Effector memory CD4-positive, alpha-beta T cell (primary cell): ENCODE data around the gene CASP10.
A peak's percentile ranks its signal among the peaks of the same experiment; 100 is the strongest.

Source experiments
- DNase-seq, 3 donors: peaks; one replicate each; pipeline ENCODE4 v3.0.0-alpha.2; 2020
- H3K27ac ChIP-seq: 2 replicates; pipeline ENCODE4 v1.7.0; 2013; ENCODE audit warnings: mild to moderate bottlenecking, low read length, moderate library complexity; ENCODE audit not compliant: insufficient read depth, poor library complexity, severe bottlenecking
- H3K27me3 ChIP-seq: replicated peaks from 2 replicates; pipeline ENCODE4 v1.7.0; 2013; ENCODE audit warnings: mild to moderate bottlenecking, low read length; ENCODE audit not compliant: insufficient read depth, control insufficient read depth, poor library complexity, severe bottlenecking
- H3K36me3 ChIP-seq: 2 replicates; pipeline ENCODE4 v1.7.0; 2013; ENCODE audit warnings: mild to moderate bottlenecking, low read length, moderate library complexity; ENCODE audit not compliant: control insufficient read depth, insufficient read depth
- H3K4me1 ChIP-seq: 2 replicates; pipeline ENCODE4 v1.7.0; 2013; ENCODE audit warnings: low read length, mild to moderate bottlenecking; ENCODE audit not compliant: control insufficient read depth, insufficient read depth, poor library complexity, severe bottlenecking
- H3K4me3 ChIP-seq: 2 replicates; pipeline ENCODE4 v1.7.0; 2013; ENCODE audit warnings: low read length, low read depth, mild to moderate bottlenecking; ENCODE audit not compliant: insufficient read depth, poor library complexity, severe bottlenecking
- H3K9me3 ChIP-seq: 2 replicates; pipeline ENCODE4 v1.7.0; 2013; ENCODE audit warnings: mild to moderate bottlenecking, low read length, moderate library complexity; ENCODE audit not compliant: control insufficient read depth

CASP10 gene

GRCh38 chr2:201244829-201245228 lies 61.9 kb downstream of the CASP10 start:
- Histone ChIP-seq H3K27ac (no peak overlapping the region), H3K9me3 (no peaks in the 10 kb centered on the region), H3K4me1 (peaks cover 3% of the 10 kb centered on the region), H3K4me3 (no peak overlapping the region), H3K27me3 (no peaks in the 10 kb centered on the region), H3K36me3 (peaks cover 3% of the 10 kb centered on the region)
- no peak for DNase-seq

GRCh38 chr2:201246280-201246679 lies 63.3 kb downstream of the CASP10 start:
- peaks cover 3% of the 10 kb centered on the region for H3K4me1 ChIP-seq
- no peaks in the 10 kb centered on the region for H3K27me3 ChIP-seq
- H3K36me3 ChIP-seq, result peaks cover 3% of the 10 kb centered on the region
- H3K27ac ChIP-seq, result no peak overlapping the region
- no peaks in the 10 kb centered on the region for H3K9me3 ChIP-seq
- DNase-seq, result no peak
- no peak overlapping the region for H3K4me3 ChIP-seq

DNA sequence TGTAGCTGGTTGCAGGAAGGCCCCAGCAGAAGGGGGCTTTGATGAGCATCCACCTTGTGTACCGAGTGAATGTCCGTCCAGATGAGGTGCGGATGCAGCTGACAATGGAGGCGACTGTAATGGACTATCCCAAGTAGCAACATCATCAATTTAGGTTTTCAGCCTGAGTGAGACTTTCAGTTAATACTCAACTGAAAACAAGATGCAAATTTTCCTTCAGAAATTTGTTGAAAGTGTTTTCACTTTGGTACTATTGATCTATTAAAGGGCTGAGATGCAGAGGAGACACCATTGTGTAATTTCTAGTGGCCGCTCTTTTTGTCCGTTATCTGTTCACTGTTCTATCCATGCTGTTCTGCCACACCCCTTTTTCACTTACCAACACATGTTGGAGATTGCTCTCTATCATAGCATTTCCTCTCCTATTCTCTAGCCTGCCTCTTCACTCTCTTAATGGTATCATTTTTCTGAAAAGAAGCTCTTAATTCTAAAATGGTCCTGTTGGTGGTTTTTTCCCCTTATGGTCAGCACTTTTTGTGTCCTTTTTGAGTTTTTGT lies 65.4 kb downstream of the CASP10 start:
- Histone ChIP-seq H3K27ac (no peak overlapping the region), H3K9me3 (no peaks in the 10 kb centered on the region), H3K4me3 (no peak overlapping the region), H3K4me1 (peaks cover 20% of the 10 kb centered on the region), H3K36me3 (no peaks in the 10 kb centered on the region), H3K27me3 (no peaks in the 10 kb centered on the region)
- no peak for DNase-seq

GRCh38 chr2:201249889-201250288 lies 66.9 kb downstream of the CASP10 start:
- no peaks in the 10 kb centered on the region for H3K9me3 ChIP-seq
- peaks cover 35% of the 10 kb centered on the region for H3K4me1 ChIP-seq
- H3K27ac ChIP-seq, result no peak overlapping the region

DNA sequence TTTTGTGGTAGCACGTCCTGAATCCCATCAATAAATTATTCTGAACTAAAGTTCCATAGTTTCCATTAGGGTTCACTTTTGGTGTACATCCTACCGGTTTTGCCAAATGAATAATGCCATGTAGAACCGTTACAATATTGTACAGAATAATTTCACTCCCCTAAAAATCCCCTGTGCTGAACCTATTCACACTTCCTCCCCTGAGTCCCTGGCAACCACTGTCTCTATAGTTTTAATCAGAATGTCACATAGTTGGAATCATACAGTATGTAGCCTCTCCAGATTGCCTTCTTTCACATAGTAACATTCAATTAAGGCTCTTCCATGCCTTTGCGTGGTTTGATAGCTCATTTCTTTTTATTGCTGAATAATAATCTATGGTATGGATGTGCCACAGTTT lies 67.8 kb downstream of the CASP10 start:
- Histone ChIP-seq H3K27me3 (no peaks in the 10 kb centered on the region), H3K4me3 (no peak overlapping the region), H3K4me1 (peaks cover 43% of the 10 kb centered on the region), H3K9me3 (no peaks in the 10 kb centered on the region), H3K36me3 (no peaks in the 10 kb centered on the region), H3K27ac (no peak overlapping the region)
- no peak for DNase-seq

More at GRCh38 chr2:201249889-201250288, 66.9 kb downstream of the CASP10 start:
- no peak for DNase-seq
- Histone ChIP-seq H3K36me3 (no peaks in the 10 kb centered on the region), H3K27me3 (no peaks in the 10 kb centered on the region), H3K4me3 (no peak overlapping the region)

DNA sequence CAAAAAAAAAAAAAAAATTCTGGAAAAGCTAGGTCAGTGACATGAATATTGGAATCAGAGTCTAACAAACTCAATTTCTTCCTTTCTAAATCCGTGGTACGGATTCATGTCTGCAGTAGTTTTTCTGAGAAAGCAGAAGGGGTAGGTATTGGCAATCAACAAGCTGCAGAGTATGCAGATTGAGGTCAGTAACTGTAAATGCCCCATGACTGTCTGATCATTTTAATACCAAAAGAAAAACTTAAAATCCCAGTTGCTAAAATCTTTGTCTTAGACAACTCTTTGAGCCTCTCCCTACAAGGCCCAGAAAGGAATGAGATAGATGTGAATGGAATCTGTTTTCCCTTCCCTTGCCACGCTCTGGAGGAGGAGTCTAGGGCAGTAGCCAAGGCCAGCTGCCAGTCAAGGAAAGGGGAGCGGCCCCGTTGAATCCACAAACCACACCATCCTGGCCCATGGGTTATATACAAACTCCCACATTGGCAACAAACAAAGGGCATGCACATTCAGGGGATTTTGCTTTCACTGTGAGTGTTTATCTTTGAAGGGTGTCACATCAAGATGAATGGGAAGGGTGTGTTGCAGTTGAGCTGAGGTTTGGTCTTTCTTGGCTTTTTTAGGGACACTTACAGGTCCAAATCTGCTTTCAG lies 71.3 kb downstream of the CASP10 start:
- DNase-seq, result no peak
- peaks cover 64% of the 10 kb centered on the region for H3K4me1 ChIP-seq
- no peaks in the 10 kb centered on the region for H3K36me3 ChIP-seq
- no peak overlapping the region for H3K4me3 ChIP-seq
- no peaks in the 10 kb centered on the region for H3K27me3 ChIP-seq
- H3K9me3 ChIP-seq, result no peaks in the 10 kb centered on the region
- peak overlapping the region; percentile 96 for H3K27ac ChIP-seq

DNA sequence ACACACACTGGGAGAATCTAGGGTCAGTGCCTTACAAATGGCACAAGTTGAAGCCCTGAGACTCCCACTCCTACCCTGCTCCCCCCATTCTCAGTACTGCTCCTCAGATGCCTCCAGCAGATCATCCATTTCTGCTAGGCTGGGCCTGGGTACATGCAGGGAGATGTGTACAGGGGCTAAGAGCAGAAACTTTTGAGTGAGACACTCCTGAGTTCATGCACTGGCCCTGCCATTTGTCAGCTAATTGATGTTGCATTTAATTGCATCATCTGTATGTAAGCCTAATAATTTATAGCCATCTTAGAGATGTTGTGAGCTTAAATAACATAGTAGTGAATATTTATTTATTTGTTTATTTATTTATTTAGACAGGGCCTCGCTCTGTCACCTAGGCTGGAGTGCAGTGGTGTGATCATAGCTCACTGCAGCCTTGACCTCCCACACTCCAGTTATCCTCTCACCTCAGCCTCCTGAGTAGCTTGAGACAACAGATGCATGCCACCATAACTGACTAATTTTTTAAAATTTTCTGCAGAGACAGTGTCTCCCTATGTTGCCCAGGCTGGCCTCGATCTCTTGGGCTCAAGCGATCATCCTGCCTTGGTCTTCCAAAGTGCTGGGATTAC lies 72.6 kb downstream of the CASP10 start:
- no peaks in the 10 kb centered on the region for H3K27me3 ChIP-seq
- H3K4me1 ChIP-seq, result peaks cover 74% of the 10 kb centered on the region
- no peak for DNase-seq
- no peaks in the 10 kb centered on the region for H3K36me3 ChIP-seq
- no peaks in the 10 kb centered on the region for H3K9me3 ChIP-seq
- H3K27ac ChIP-seq, result peak overlapping the region; percentile 96
- H3K4me3 ChIP-seq, result no peak overlapping the region

GRCh38 chr2:201256082-201256481 lies 73.1 kb downstream of the CASP10 start:
- H3K9me3 ChIP-seq, result no peaks in the 10 kb centered on the region
- H3K36me3 ChIP-seq, result no peaks in the 10 kb centered on the region
- H3K4me3 ChIP-seq, result no peak overlapping the region
- no peaks in the 10 kb centered on the region for H3K27me3 ChIP-seq
- no peak for DNase-seq
- H3K4me1 ChIP-seq, result peaks cover 74% of the 10 kb centered on the region
- H3K27ac ChIP-seq, result peak overlapping the region; percentile 96

- Histone ChIP-seq H3K9me3 (no peaks in the 10 kb centered on the region), H3K27me3 (no peaks in the 10 kb centered on the region), H3K4me1 (peaks cover 65% of the 10 kb centered on the region), H3K4me3 (peak overlapping the region; percentile 54), H3K27ac (peak overlapping the region; percentile 96), H3K36me3 (no peaks in the 10 kb centered on the region)
- peak; percentile 37 to 56 (median 49) for DNase-seq
Observed at GRCh38 chr2:201257381-201257955, 74.5 kb downstream of the CASP10 start.
